K562 (cell line): Measurements from ENCODE around the gene SLC4A2. TPM values are rescaled to one million over a fixed set of nuclear protein-coding genes. Genes with fewer than 3 reads are reported as not detected.

Source experiments
- ATF3 ChIP-seq, 2 experiments: fragments of 450-650 bp in 1 of 2; sonication (generic) in 1 of 2; formaldehyde crosslinking in 1 of 2; IDR thresholded peaks in 1 of 2; conservative IDR thresholded peaks in 1 of 2; 2 replicates each; pipeline versions ENCODE4 v1.6.1 to v1.8.1; 2016 to 2023; ENCODE audit warnings: mild to moderate bottlenecking in 2 of 2, moderate library complexity in 2 of 2, inconsistent platforms in 1 of 2, missing genetic modification reagents in 1 of 2
- BHLHE40 ChIP-seq: IDR thresholded peaks from 2 replicates; pipeline ENCODE4 v1.6.1; 2011; ENCODE audit warnings: low read length, improper control_type of control experiment
- CBX1 ChIP-seq: sonication (generic); IDR thresholded peaks from 2 replicates; pipeline ENCODE4 v1.6.1; 2016; ENCODE audit warnings: antibody characterized with exemption, low read depth, mild to moderate bottlenecking
- CEBPZ ChIP-seq: fragments of 150-350 bp; IDR thresholded peaks from 2 replicates; pipeline ENCODE4 v1.6.1; 2014; ENCODE audit warnings: low read depth, mild to moderate bottlenecking, low read length, borderline replicate concordance
- GTF2A2 ChIP-seq: IDR thresholded peaks from 2 replicates; pipeline ENCODE4 v1.6.1; 2016; ENCODE audit warnings: mild to moderate bottlenecking, missing genetic modification characterization, missing compliant biosample characterization
- IRF1 ChIP-seq: sonication (generic); formaldehyde crosslinking; IDR thresholded peaks from 2 replicates; pipeline ENCODE4 v1.8.0; 2022; ENCODE audit warnings: missing genetic modification reagents, mild to moderate bottlenecking, borderline replicate concordance
- MCM2 ChIP-seq: fragments of 450-650 bp; IDR thresholded peaks from 2 replicates; pipeline ENCODE4 v1.6.1; 2017; ENCODE audit warnings: low read depth, mild to moderate bottlenecking
- MTA3 ChIP-seq: fragments of 450-650 bp; formaldehyde crosslinking; IDR thresholded peaks from 2 replicates; pipeline ENCODE4 v1.6.1; 2017; ENCODE audit warnings: mild to moderate bottlenecking, borderline replicate concordance
- POLR2G ChIP-seq: fragments of 200-400 bp; formaldehyde crosslinking; IDR thresholded peaks from 2 replicates; pipeline ENCODE4 v1.6.1; 2017; ENCODE audit warnings: low read depth, mild to moderate bottlenecking, antibody characterized with exemption, low read length, moderate library complexity
- REST ChIP-seq, 2 experiments: fragments of 450-650 bp; formaldehyde crosslinking in 1 of 2; IDR thresholded peaks; 2 replicates each; pipeline versions ENCODE4 v1.4.0 to v1.6.1; 2014 to 2020; ENCODE audit warnings: mild to moderate bottlenecking in 2 of 2, borderline replicate concordance in 1 of 2, low read depth in 1 of 2
- ZNF184 ChIP-seq: sonication (generic); formaldehyde crosslinking; IDR thresholded peaks from 2 replicates; pipeline ENCODE4 v1.5.0; 2020; ENCODE audit warnings: missing genetic modification reagents
- ZSCAN29 ChIP-seq: fragments of 450-650 bp; IDR thresholded peaks from 2 replicates; pipeline ENCODE4 v1.6.1; 2017
- polyA plus RNA-seq, 8 experiments: library from polyadenylated mRNA; depleted of rRNA in 4 of 8; stranded (reverse) in 5 of 8; unstranded in 3 of 8; fragments of >200 nt; fragmentation: Nextera tagmentation in 2 of 8; fragmentation: Illumina TruSeq in 1 of 8; extraction: Ambion mirVana in 2 of 8; extraction: Trizol in 1 of 8; gene quantifications; 2 replicates each; pipeline versions ENCODE4 v1.2.1 to v1.2.3, GENCODE V29; 2011 to 2014; ENCODE audit warnings: inconsistent platforms in 1 of 8, missing spikeins in 1 of 8
- total RNA-seq, 7 experiments: library from RNA; depleted of rRNA in 6 of 7; stranded (reverse); fragments of >200 nt in 6 of 7; fragmentation: Illumina TruSeq in 2 of 7; extraction: Trizol in 2 of 7; gene quantifications; 2 replicates each; pipeline versions ENCODE4 v1.2.1 to v1.2.3, GENCODE V29; 2011 to 2021; ENCODE audit warnings: low replicate concordance in 1 of 7

The SLC4A2 gene
- total and polyA plus RNA-seq, 9 of the 15 experiments (the other 6 are each of a cell fraction or from before 2014, with no cell fraction given) = 11.4 to 375 (median 130) TPM

- no peak for TF ChIP-seq IRF1 (CRISPR knock-in tag)
- peak; percentile 91 for TF ChIP-seq MTA3
- no peak for TF ChIP-seq ZSCAN29
- TF ChIP-seq ATF3 (IDR thresholded peaks at IDR 0.05) = no peak
- no peak for TF ChIP-seq ATF3 (CRISPR knock-in tag; conservative IDR thresholded peaks at IDR 0.05)
- no peak for TF ChIP-seq CEBPZ
- TF ChIP-seq GTF2A2 (tag) = no peak
- TF ChIP-seq ZNF184 (CRISPR knock-in tag) = no peak
- no peak for TF ChIP-seq BHLHE40
- TF ChIP-seq CBX1 = 0 out of 2 replicates have a peak, but pooled peaks have one; percentile 46
- TF ChIP-seq REST (IDR thresholded peaks at IDR 0.05; ENCODE audit: borderline replicate concordance) = no peak
- TF ChIP-seq REST (CRISPR knock-in tag; IDR thresholded peaks at IDR 0.05; ENCODE audit: low read depth) = peak; percentile 71; the same call in 1 of the 2 replicates
- TF ChIP-seq MCM2 = no peak
- TF ChIP-seq POLR2G = peak; percentile 98
Measured at GRCh38 chr7:151085691-151086620, 26.6 kb downstream of the SLC4A2 start, which contains the start of gene AGAP3 (continued).
